ENCODE data around the gene PAX8.
A peak's percentile ranks its signal among the peaks of the same experiment; 100 is the strongest.

PAX8 gene

GRCh38 chr2:113187771-113188170 is 91.0 kb downstream of the PAX8 start:
- FAIRE-seq (no peak), DNase-seq (ENCODE audit: insufficient read length, low spot score) (no peak)

- FAIRE-seq (no peak), DNase-seq (ENCODE audit: insufficient read length, low spot score) (no peak)
Measured at GRCh38 chr2:113186433-113186796, 92.3 kb downstream of the PAX8 start.

GRCh38 chr2:113185664-113186432 is 92.9 kb downstream of the PAX8 start:
- DNase-seq (ENCODE audit: insufficient read length, low spot score) = no peak
- no peak for FAIRE-seq

GRCh38 chr2:113184531-113185230 is 94.0 kb downstream of the PAX8 start:
- FAIRE-seq (no peak), DNase-seq (ENCODE audit: insufficient read length, low spot score) (no peak)

GRCh38 chr2:113183703-113184102 is 95.0 kb downstream of the PAX8 start:
- FAIRE-seq (no peak), DNase-seq (ENCODE audit: insufficient read length, low spot score) (no peak)

DNA sequence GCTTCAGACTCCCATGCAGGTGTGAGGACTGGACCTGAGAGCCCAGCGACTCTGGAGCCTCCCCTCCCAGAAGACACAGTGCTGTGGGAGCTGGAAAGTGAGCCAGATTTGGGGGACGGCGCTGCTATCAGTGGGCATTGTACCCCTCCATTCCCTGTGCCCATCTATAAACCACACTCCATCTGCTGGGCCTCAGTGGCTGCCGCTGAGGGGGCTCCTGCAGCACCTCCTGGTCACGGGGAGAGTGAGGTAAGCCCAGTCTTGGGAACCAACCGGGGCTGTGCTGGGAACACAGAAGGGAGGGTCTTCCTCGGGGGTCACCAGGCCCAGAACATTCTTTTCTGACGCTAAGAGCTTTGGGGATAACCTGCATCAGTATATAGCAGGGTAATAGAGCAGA is 95.5 kb downstream of the PAX8 start:
- no peak for FAIRE-seq

DNA sequence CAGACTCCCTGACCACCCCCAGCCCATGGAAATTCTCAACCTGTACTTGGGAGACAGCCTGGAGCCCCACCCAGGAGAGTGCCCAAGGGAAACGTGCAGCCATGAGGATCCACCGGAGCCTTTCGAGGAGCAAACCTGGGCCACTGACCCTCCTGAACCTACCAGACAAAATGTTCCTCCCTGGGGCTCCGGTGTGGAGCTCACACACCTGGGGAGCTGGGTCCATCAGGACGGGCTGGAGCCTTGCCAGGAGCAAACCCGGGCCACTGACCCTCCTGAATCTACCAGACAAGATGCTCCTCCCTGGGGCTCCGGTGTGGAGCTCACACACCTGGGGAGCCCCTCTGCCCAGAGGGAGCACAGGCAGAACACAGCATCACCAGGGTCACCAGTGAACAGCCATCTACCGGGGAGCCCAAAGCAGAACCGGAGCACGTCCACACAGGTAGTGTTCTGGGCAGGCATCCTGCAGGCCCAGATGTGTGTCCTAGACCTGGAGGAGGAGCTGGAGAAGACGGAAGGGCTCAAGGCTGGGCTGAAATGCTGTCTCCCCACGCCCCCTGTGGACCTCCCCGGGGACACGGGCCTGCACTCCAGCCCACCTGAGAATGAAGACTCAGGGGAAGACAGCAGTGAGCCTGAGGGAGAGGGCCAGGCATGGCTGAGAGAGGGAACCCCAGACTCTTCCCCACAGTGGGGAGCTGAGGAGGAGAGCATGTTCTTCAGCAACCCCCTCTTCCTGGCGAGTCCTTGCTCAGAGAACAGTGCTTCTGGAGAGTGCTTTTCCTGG is 96.1 kb downstream of the PAX8 start:
- DNase-seq (ENCODE audit: insufficient read length, low spot score) (no peak), FAIRE-seq (no peak)

More for the DNA sequence above, 95.5 kb downstream of the PAX8 start:
- no peak for DNase-seq (ENCODE audit: insufficient read length, low spot score)

- FAIRE-seq (peak; percentile 35), DNase-seq (ENCODE audit: insufficient read length, low spot score) (no peak)
Measured at GRCh38 chr2:113181258-113182051, 97.3 kb downstream of the PAX8 start.

DNA sequence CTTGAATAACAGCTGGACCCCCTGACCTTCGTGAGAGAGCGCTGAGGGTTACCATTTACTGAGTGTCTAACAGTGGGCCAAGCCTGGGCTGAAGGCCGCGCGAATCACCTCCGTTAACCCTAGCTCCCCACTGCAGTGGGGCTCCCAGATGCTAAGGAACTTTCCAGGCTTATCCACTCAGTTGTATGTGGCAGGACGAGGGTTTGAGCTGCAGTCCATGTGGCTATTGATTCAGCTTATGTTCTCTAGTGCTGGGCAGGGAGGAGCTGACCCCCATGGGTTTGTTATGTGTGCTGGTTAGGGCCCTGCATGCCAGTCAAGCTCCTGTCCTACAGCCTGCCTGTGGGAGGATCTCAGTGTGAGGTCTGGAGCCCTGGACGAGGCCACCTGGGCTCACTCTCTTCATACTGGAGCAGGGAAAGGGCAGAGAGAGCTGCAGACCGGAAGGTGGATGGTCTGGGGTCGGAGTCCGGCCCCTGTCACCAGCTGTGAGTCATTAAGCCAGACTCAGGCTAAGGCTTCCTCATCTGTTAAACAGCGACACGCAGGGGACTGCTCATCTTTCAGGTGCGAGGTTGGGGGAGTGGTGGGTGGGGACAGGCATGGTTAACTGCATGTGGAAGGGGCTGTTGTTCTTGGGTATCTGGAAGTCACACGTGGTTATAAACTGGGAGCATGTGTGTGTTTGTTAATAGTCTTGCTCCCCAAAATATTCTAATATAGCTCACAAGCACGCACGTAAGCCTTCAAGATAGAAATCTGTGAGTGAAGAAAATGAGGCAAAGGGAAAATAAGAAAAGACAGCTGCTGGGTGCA is 98.4 kb downstream of the PAX8 start:
- no peak for DNase-seq (ENCODE audit: insufficient read length, low spot score)
- FAIRE-seq = no peak

DNA sequence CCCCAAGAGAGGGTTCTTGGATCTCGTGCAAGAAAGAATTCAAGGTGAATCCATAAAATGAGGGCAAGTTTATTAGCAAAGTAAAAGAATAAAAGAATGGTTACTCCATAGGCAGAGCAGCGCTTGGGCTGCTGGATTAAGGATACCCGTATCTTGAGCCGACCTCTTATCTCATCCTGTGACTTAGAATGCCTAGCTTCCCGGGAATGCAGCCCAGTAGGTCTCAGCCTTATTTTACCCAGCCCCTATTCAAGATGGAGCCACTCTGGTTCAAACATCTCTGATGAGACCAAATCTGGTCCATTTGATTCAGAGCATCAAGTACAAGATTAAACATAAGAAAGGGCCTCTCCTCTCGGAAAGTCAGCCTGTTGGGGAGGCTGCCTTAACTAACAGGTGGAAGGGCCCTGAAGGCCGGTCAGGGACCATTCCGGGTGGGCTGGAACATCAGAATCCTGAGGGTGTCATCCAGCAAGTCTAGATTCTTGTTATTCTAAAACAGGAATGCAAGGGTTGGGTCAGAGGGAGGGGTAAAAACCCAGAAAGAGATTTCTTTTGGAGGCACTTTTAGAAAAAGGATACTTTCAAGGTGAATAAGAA is 99.2 kb downstream of the PAX8 start:
- no peak for FAIRE-seq

GRCh38 chr2:113178891-113179290 is 99.8 kb downstream of the PAX8 start:
- DNase-seq (ENCODE audit: insufficient read length, low spot score) (no peak), FAIRE-seq (no peak)

More for the DNA sequence above, 99.2 kb downstream of the PAX8 start:
- no peak for DNase-seq (ENCODE audit: insufficient read length, low spot score)

DNA sequence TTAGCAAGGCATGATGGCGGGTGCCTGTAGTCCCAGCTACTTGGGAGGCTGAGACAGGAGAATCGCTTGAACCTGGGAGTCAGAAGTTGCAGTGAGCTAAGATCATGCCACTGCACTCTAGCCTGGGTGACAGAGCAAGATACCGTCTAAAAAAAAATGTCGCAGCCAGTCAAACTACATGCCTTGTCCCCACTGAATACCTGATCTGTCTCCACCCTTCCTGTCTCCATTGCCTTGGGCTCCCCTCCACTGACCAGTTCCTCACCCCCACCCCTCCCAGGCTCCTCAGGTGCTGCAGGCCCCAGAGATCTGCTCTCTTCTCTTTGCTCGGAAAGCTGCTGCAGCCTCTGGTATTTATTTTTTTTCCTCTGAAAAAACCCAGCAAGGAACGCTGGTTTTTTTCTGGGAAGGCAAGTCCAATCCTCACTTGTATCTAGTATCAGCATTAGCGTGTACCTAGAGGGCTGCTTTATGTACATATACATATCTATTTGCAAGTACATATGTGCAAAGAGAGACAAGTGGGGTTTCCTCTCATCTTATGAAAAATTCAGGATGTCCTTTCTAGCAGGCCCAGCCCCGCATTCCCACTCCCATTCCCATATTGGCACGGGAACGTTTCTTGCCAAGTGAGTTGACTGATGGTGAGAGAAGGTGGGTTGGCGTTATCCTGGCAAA is 100.5 kb downstream of the PAX8 start:
- FAIRE-seq (no peak), DNase-seq (ENCODE audit: insufficient read length, low spot score) (no peak)

DNA sequence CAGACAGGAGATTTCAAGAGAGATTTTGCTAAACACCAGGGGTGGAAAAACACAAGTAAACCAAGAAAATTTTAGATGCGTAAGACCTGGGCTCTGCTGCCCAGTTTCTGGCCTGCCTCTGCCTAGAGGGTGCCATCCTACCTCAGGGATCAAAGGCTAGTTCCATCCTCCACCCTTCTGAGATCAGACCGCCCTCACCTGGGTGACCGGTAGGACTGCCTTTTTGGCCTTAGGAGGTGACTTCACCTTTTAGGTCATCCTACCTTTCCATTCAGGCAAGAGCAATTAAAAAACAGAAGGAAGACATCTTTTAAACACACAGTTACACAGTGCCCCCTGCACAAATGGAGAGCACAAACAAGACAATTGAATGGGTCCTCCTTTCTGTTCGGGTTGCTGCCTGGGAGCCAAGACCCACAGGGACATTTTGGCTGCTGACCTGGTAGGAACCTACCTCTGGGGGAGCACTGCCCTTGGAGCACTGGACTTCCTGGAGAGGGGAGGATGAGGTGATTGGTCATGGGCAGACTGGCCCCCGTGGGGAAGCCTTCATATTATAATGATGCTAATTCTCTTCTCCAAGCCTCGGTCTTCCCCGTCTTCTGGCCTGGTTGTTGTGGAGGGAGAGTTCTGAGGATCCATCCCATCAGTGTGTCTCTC is 101.9 kb downstream of the PAX8 start:
- FAIRE-seq (no peak), DNase-seq (ENCODE audit: insufficient read length, low spot score) (no peak)

GRCh38 chr2:113175736-113176695 is 102.7 kb downstream of the PAX8 start:
- DNase-seq (ENCODE audit: insufficient read length, low spot score) (no peak), FAIRE-seq (peak; percentile 47)

DNA sequence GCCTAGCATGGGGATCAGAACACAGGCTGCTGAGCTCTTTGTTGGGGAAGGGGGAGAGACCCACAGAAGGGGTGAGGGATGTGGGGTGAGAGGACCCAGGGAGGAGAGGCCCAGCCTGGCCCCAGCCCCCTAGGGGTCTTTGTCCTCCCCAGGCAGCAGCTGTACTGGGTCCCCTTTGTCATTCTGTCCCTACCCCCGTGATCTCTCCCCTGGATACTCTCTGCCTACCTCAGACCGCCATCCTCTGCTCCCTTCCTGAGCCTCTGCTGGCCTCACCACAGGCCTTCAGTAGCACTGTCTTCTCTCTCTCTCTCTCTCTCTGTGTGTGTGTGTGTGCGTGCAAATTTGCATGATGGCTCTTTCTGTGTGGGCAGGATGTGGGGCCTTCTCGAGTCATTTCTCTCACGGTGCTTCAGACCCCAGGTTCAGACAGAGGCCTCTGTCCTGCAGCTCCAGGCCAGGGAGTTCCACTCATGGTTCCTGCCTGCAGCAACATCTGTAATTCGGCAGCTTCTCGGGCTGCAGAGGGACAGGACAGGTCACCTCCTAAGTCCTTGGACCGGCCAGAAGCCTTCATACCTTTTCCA is 103.6 kb downstream of the PAX8 start:
- DNase-seq (ENCODE audit: insufficient read length, low spot score) (peak; percentile 86), FAIRE-seq (peak; percentile 98)

GRCh38 chr2:113174376-113174750 is 104.4 kb downstream of the PAX8 start:
- FAIRE-seq (no peak), DNase-seq (ENCODE audit: insufficient read length, low spot score) (no peak)

Data from GM19239 (cell line).